Lung (tissue), 12 donors: ENCODE measurements around the gene CLEC2L. TPM values are rescaled to one million over a fixed set of nuclear protein-coding genes. Genes with fewer than 3 reads are reported as not detected.
A peak's percentile ranks its signal among the peaks of the same experiment; 100 is the strongest.

Experiments
- ATAC-seq: fragments of 200-7000 bp; cut with Tn5 transposase; one replicate; pipeline ENCODE4 v1.9.1; 2020; ENCODE audit warnings: moderate number of reproducible peaks; ENCODE audit not compliant: insufficient read depth, low FRiP score
- DNase-seq, 3 donors: peaks; one replicate each; pipeline ENCODE4 v3.0.0-alpha.2; 2013 to 2017
- H3K27ac ChIP-seq, 2 donors: one replicate each; pipeline ENCODE4 v1.5.1; 2013; ENCODE audit warnings: mild to moderate bottlenecking in 2 of 2, moderate library complexity in 2 of 2, control low read depth in 1 of 2, inconsistent platforms in 1 of 2, low read depth in 1 of 2, low read length in 1 of 2
- H3K27me3 ChIP-seq, 3 donors: one replicate each; pipeline ENCODE4 v1.5.1; 2013; ENCODE audit warnings: low read length in 2 of 3; ENCODE audit not compliant: control insufficient read depth in 3 of 3, insufficient read depth in 3 of 3
- H3K36me3 ChIP-seq, 4 donors: one replicate each; pipeline ENCODE4 v1.5.1; 2013; ENCODE audit warnings: low read length in 4 of 4, mild to moderate bottlenecking in 1 of 4, moderate library complexity in 1 of 4; ENCODE audit not compliant: control insufficient read depth in 4 of 4, insufficient read depth in 4 of 4
- H3K4me1 ChIP-seq, 5 donors: one replicate each; pipeline ENCODE4 v1.5.1; 2013; ENCODE audit warnings: low read length in 5 of 5, mild to moderate bottlenecking in 2 of 5, moderate library complexity in 1 of 5; ENCODE audit not compliant: control insufficient read depth in 5 of 5, insufficient read depth in 5 of 5
- H3K4me3 ChIP-seq: one replicate; pipeline ENCODE4 v1.5.1; 2013; ENCODE audit warnings: mild to moderate bottlenecking, control low read depth, moderate library complexity
- H3K9ac ChIP-seq, 2 donors: one replicate each; pipeline ENCODE4 v1.5.1; 2013; ENCODE audit warnings: low read length in 2 of 2, control low read depth in 1 of 2; ENCODE audit not compliant: insufficient read depth in 1 of 2
- H3K9me3 ChIP-seq, 4 donors: one replicate each; pipeline ENCODE4 v1.5.1; 2013; ENCODE audit warnings: low read length in 3 of 4, mild to moderate bottlenecking in 1 of 4, moderate library complexity in 1 of 4; ENCODE audit not compliant: control insufficient read depth in 4 of 4, insufficient read depth in 3 of 4
- CTCF ChIP-seq: IDR thresholded peaks from 2 replicates; pipeline ENCODE4 v1.5.1; 2012; ENCODE audit warnings: mild to moderate bottlenecking; ENCODE audit errors: control extremely low read depth, extremely low read depth
- WGBS, 2 donors: extraction: QIAGEN DNeasy Blood & Tissue Kit; methylation state at CpG; one replicate each; pipeline ENCODE4 v1.1.7; 2013; 5-methylcytosine and 5-hydroxymethylcytosine counted together
- polyA plus RNA-seq, 2 donors: library from polyadenylated mRNA; stranded (reverse); fragments of 200-250 nt; gene quantifications; one replicate each; pipeline ENCODE4 v1.2.1, GENCODE V29; 2013
- total RNA-seq, 2 donors: library from RNA; depleted of rRNA in 1 of 2; stranded (reverse); fragments of >200 nt in 1 of 2; gene quantifications; one replicate each; pipeline ENCODE4 v1.2.1, GENCODE V29; 2014 to 2021
- donor health status: control.
- donor health status: control.
- donor health status: Bipolar disorder and iron deficiency.
- donor health status: healthy.
- donor health status: DM: yes; HTN: yes; CAD: no.

The CLEC2L gene
- total and polyA plus RNA-seq, 4 donors: 0.03 TPM; not detected in 3

DNA sequence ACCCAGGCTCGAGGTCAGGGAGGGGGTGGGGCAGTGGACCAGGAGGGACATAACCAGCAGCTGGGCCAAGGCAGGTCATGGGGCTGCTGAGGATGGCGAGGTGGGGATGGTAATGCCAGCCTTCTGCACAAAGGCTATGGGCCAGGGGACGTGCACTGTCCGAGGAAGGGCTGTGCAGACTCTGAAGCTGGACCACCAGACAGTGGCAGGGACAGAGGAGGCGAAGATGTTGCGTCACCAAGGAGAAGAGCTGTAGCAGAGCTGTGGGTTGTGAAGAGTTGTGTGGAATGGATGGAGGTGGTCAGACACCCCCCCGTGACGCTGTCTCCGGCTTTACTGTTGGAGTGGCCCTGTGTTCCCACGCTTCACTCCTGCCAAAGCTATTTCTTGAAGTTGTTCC lies 1.8 kb downstream of the CLEC2L start:
- no peak for ATAC-seq

DNA sequence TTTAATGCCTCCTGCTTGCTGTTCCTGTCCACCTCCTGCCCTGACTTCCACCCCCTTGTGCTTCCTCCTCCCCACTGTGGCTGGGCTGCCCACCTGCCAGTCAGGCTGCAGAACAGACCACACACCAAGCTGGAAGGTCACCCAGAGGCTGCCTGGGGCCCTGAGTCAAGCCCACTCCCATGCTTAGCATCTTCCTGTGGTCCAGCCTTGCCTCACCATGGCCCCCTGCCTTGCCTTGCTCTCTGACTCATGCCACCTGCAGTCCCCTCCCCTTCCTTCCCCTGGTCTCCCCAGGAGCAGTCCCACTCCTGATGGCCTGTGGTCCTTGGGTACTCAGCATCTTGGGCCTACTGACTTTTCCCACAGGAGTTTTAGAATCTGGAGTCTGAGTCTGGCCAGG lies 2.3 kb downstream of the CLEC2L start:
- peaks cover 0 to 8% (median 0%) of the 10 kb centered on the region in 5 donors for H3K4me1 ChIP-seq
- peaks cover 8 to 28% (median 20%) of the 10 kb centered on the region in 3 donors for H3K27me3 ChIP-seq
- no peak overlapping the region for H3K4me3 ChIP-seq
- H3K9ac ChIP-seq: no peak overlapping the region
- no peak for TF ChIP-seq CTCF
- H3K9me3 ChIP-seq: peaks cover 0 to 5% (median 0%) of the 10 kb centered on the region in 4 donors
- H3K36me3 ChIP-seq: no peaks in the 10 kb centered on the region
- ATAC-seq: no peak
- no peak overlapping the region for H3K27ac ChIP-seq
- DNase-seq: no peak

More for the DNA sequence above, 1.8 kb downstream of the CLEC2L start:
- 90 to 93% methylated on average over 10 of the region's 10 CpGs for WGBS, 2 donors
- no peak for TF ChIP-seq CTCF
- DNase-seq: no peak
- H3K27ac ChIP-seq: no peak overlapping the region
- peaks cover 0 to 8% (median 0%) of the 10 kb centered on the region in 5 donors for H3K4me1 ChIP-seq
- H3K9ac ChIP-seq: no peak overlapping the region
- no peaks in the 10 kb centered on the region for H3K36me3 ChIP-seq
- peaks cover 8 to 28% (median 20%) of the 10 kb centered on the region in 3 donors for H3K27me3 ChIP-seq
- peaks cover 0 to 5% (median 0%) of the 10 kb centered on the region in 4 donors for H3K9me3 ChIP-seq
- H3K4me3 ChIP-seq: no peak overlapping the region

GRCh38 chr7:139526578-139527544 lies 3.4 kb downstream of the CLEC2L start:
- Histone ChIP-seq H3K36me3 (no peaks in the 10 kb centered on the region), H3K27ac (no peak overlapping the region), H3K9ac (no peak overlapping the region), H3K27me3 (peaks cover 8 to 20% (median 11%) of the 10 kb centered on the region in 3 donors), H3K4me3 (no peak overlapping the region), H3K9me3 (no peaks in the 10 kb centered on the region), H3K4me1 (peaks cover 0 to 8% (median 0%) of the 10 kb centered on the region in 5 donors)
- peak in 1 of 3 donors; percentile 37 for DNase-seq
- no peak for TF ChIP-seq CTCF
- WGBS, 2 donors: 66 to 71% methylated on average over 8 of the region's 8 CpGs
- no peak for ATAC-seq
